Measurements from ENCODE around the gene TMEM94. TPM values are rescaled to one million over a fixed set of nuclear protein-coding genes. Genes with fewer than 3 reads are reported as not detected.

Gene TMEM94
- total RNA-seq, 1 experiment from 2014 or later: 61.4 TPM

GRCh38 chr17:75450270-75450669 is 6.2 kb upstream of the TMEM94 start:
- Histone ChIP-seq H3K4me2 (ENCODE audit: insufficient read depth, insufficient read length, low read length) (no peak overlapping the region), H2AK5ac (ENCODE audit: insufficient read length, low read length) (no peak overlapping the region), H3K14ac (ENCODE audit: insufficient read depth, low read length) (no peak overlapping the region), H2AFZ (ENCODE audit: low read length) (no peak overlapping the region), H3K4me1 (ENCODE audit: insufficient read depth, low read length) (no peaks in the 10 kb centered on the region), H2BK15ac (ENCODE audit: low read depth, low read length) (no peak overlapping the region), H3K9ac (ENCODE audit: extremely low read depth, insufficient read length, low read length) (no peak overlapping the region), H3K79me2 (ENCODE audit: insufficient read depth, low read length) (no peaks in the 10 kb centered on the region), H3K79me1 (ENCODE audit: insufficient read depth, low read depth, low read length, poor library complexity, severe bottlenecking) (no peaks in the 10 kb centered on the region), H3K18ac (ENCODE audit: insufficient read length, low read depth, low read length) (no peak overlapping the region), H4K91ac (ENCODE audit: insufficient read length, low read depth, low read length) (no peak overlapping the region), H4K20me1 (ENCODE audit: control insufficient read depth, insufficient read depth, insufficient read length) (no peaks in the 10 kb centered on the region), H2BK5ac (ENCODE audit: insufficient read length, low read length) (no peak overlapping the region), H2BK20ac (ENCODE audit: low read depth, low read length, poor library complexity, severe bottlenecking) (no peak overlapping the region), H2BK12ac (ENCODE audit: insufficient read length, low read depth, low read length) (no peak overlapping the region), H3K9me3 (ENCODE audit: control insufficient read depth, low read depth, low read length) (no peaks in the 10 kb centered on the region), H3K4ac (ENCODE audit: low read depth, low read length) (no peak overlapping the region), H3K56ac (ENCODE audit: insufficient read length, low read depth, low read length) (no peak overlapping the region), H4K8ac (replicated peaks; ENCODE audit: insufficient read length, low read depth, low read length) (no peak overlapping the region), H2BK120ac (ENCODE audit: low read depth, low read length, poor library complexity, severe bottlenecking) (no peak overlapping the region), H3K27me3 (ENCODE audit: insufficient read depth, low read length) (no peaks in the 10 kb centered on the region), H3K23ac (ENCODE audit: insufficient read length, low read depth, low read length) (no peak overlapping the region), H3T11ph (ENCODE audit: low read length) (no peak overlapping the region), H3K23me2 (ENCODE audit: insufficient read length, low read depth, low read length, poor library complexity, severe bottlenecking) (no peaks in the 10 kb centered on the region), H3K27ac (ENCODE audit: insufficient read length, low read depth, low read length) (no peak overlapping the region), H4K5ac (ENCODE audit: insufficient read length, low read depth, low read length) (no peak overlapping the region)
- WGBS (ENCODE audit: extremely low coverage, insufficient read length, low lambda C conversion rate): no CpG with 5 or more reads among the region's 4 CpGs
- Mint-ChIP-seq H3K9me3 (no peaks in the 10 kb centered on the region), H3K27ac (no peak overlapping the region), H3K4me1 (peaks cover 0 to under 1% of the 10 kb centered on the region in 2 experiments; a peak in 3 of 4 replicates), H3K27me3 (ENCODE audit: low read depth) (no peaks in the 10 kb centered on the region; the same call in 1 of the 2 replicates), H3K4me3 (no peak overlapping the region), H3K36me3 (ENCODE audit: insufficient read depth in 1 of 3, low read depth in 3 of 3) (no peaks in the 10 kb centered on the region)
- DNase-seq: no peak
- TF ChIP-seq CTCF (conservative IDR thresholded peaks at IDR 0.05): no peak
